Peyer's patch (tissue), 4 donors: ENCODE measurements around the gene CACNB1.

ENCODE experiments used
- CTCF ChIP-seq, 6 experiments: fragments of 450-650 bp in 4 of 6; fragments of 200-600 bp in 2 of 6; sonication (generic) in 1 of 6; IDR thresholded peaks; one replicate each; pipeline ENCODE4 v1.5.1; 2017 to 2019; ENCODE audit warnings: antibody characterized with exemption in 6 of 6, mild to moderate bottlenecking in 3 of 6, moderate library complexity in 1 of 6
- POLR2A ChIP-seq, 2 donors: fragments of 450-650 bp; IDR thresholded peaks; one replicate each; pipeline ENCODE4 v1.5.1; 2017; ENCODE audit warnings: antibody characterized with exemption in 2 of 2, mild to moderate bottlenecking in 2 of 2, moderate library complexity in 2 of 2

GRCh38 chr17:39222151-39222550 is 24.7 kb upstream of the CACNB1 start:
- no peak for TF ChIP-seq CTCF (IDR thresholded peaks at IDR 0.05)
- no peak for TF ChIP-seq POLR2A (IDR thresholded peaks at IDR 0.05)
